ENCODE data around the gene SLAMF7.
"Not testable (repeated sequence)": the region's sequence is repeated elsewhere in the genome, so short reads cannot be mapped to it uniquely, and the experiment has no call there.

Gene SLAMF7

DNA sequence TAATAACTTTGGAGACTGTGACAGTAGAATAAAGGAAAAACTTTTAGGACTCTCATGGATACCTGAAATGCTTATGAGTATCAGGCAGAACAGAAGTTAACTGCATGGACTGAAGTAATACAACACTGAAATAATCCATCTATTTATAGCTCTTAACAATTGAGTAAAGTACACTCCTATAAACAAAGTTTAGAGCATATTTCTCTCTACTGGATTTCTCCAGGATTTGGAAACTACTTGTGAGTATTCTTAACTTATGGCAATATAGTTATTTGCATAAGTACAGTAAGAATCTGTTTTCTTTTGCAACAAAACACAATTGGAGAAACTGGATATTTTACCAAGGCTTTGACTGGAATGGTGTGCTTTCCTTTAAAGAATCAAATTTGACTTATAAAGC, 17.6 kb upstream of the SLAMF7 start:
- DNase-seq: peak in 2 of 3 donors; percentile 58 to 72

DNA sequence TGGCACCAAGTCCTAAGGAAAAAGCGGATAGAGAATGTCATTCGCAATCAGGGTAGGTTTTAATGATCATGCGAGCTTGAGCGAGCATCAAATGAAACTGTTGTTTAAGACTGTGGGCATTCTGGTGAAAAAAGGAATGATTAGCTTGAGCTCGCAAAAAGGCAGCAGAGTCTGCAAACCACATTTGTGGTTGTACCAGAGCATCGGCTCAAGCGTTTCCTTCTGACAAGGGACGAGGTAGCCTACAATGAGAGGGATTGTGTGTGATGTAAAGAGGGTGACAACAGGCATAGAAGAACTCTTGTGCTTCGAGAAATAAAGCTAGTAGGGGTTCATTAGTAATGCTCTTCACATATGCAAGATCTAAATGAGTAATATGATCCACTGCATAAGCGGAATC, 16.3 kb upstream of the SLAMF7 start:
- DNase-seq: peak in 1 of 3 donors; percentile 44

DNA sequence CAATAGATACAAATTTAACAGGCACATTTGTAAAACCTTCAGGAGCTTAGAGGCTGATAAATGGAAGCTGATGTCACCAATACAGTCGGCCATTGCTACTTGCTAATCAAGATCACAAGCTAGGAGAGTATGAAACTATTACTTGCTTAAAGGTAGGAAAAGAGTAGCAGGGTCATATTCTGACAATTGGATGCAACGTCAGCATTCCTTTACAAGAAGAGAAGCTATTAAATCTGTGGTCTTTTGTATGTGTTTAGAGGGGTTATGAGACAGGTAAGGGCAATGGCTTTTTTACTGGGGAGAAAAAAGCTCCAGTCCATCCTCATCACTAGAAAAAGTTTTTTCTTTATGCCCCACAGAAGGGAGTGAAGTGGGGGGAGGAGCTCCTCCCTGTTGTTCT, 15.7 kb upstream of the SLAMF7 start:
- no peak for DNase-seq

DNA sequence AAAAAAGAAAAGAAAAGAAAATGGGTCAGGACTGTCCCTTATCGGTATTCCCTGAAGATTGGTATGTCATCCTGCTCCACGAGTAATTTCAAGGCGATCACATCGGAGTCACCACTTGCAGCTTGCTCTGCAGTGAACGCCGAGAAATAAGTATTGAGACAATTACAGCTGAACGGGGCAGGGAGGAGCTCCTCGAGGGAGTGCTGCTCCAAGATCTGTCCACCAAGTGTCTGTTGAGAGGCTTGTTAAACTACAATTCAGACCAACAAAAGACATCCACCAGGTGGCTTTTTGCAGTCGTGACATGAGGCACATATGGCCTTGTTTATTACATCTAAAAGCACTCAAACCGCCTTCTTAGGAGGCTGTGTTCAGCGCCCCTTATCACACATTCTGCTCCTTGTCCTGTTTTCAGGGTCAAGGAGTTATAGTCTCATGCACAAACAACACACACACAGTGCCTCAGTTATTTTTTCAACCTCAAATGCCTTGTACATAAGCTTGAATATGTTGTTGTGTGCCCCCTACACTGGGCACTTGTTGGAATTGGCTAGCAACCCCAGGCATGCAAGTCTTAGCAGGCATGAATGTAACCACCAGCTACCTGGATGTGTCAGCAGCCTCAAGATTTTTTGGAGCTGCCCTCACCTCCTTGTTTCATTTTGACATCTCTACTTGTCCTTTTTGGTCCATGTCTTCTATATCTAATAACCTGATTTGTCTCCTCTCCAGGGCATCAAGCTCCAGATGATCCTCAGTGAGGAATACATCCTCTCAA, 14.4 kb upstream of the SLAMF7 start:
- no peak for DNase-seq

DNA sequence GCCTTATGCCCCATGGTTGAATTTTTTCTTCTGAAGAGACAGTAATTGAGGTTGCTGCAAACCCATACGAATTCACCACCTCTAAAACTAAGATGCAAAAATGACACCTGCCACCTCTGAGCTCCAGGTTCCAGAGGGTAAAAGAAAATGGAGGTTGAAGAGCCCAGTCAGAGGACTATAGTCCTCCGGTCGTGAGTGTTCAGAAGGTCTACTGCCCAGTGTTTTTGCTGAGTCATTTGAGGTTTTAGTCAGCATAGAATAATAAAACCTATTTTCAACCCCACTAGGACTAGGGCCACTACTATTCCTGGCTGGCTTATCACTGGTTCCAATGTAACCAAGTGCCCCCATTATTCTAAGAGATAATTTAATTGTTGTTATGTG, 12.9 kb upstream of the SLAMF7 start:
- DNase-seq: peak; percentile 43 to 70 (median 64)

DNA sequence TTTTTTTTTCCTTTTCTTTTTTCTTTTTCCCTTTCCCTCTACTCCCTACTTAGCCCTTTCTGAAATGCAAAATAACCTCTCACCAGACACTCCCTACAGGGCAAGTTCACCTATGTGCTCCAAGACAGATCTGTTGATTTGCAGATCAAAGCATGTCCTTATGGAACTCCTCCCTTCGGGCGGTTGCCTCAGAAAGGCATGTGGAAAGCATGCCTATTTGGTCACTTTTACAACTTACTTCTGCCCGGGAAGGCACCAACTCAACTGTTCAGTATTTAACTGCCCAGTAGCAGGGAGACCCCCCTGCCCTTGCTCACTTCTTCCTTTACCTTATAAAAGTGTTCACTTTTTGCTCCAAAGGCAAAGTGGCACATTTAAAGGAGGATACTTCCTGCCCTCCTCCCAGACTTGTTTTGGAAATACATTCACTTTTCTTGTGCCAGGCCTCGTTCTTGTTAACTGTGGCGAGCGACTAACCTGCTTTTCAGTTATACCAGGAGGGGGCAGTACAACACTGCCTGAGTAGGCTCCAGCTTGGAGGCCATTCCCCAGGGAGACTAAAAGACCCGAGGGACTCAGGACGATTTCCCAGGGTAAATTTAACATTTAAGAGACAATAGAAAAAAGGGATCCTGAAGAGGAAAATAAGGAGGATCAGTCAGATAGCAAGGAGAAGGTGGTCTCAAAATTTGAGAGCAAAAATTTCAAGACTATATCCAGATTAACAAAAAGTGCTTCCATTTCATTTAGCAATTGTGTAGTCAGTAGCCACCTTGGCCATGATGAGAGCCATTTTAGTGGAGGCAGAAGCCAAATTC, 12.3 kb upstream of the SLAMF7 start:
- DNase-seq: peak; percentile 90 to 93 (median 92)

DNA sequence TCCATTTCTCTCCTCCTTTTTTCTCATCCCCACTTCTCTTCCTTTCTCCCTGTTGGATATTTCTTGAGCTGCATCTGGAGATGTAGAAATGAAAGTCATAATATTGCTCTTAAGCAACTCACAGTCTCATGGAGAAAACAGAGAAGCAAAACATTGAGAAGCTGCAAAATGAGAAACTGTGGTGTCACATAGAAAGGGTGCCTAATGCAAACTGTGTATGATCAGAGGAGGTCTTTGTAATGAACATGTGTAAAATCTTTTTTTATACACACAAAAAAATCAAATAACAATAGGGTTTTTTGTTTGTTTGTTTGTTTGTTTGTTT, 11.8 kb upstream of the SLAMF7 start:
- DNase-seq: peak; percentile 41 to 74 (median 58)

DNA sequence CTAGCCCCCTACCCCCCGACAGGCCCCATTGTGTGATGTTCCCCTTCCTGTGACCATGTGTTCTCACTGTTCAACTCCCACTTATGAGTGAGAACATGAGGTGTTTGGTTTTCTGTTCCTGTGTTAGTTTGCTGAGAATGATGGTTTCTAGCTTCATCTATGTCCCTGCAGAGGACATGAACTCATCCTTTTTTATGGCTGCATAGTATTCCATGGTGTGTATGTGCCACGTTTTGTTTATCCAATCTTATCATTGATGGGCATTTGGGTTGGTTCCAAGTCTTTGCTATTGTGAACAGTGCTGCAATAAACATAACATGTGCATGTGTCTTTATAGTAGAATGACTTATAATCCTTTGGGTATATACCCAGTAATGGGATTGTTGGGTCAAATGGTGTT, 7.5 kb upstream of the SLAMF7 start:
- not testable (repeated sequence) for DNase-seq

DNA sequence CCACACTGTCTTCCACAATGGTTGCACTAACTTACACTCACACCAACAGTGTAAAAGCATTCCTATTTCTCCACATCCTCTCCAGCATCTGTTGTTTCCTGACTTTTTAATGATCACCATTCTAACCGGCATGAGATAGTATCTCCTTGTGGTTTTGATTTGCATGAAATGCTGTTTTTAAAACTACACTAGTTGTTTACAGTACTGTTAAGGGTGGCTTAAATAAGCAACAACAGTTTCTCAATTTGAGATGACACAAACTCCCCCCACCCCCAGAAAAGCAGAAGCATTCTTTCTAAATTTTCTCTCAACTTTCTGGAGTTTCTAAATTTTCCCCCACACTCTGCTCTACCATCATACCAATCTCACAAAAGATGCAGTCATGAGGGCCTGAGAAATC, 7.1 kb upstream of the SLAMF7 start:
- DNase-seq: peak; percentile 87 to 96 (median 93)

DNA sequence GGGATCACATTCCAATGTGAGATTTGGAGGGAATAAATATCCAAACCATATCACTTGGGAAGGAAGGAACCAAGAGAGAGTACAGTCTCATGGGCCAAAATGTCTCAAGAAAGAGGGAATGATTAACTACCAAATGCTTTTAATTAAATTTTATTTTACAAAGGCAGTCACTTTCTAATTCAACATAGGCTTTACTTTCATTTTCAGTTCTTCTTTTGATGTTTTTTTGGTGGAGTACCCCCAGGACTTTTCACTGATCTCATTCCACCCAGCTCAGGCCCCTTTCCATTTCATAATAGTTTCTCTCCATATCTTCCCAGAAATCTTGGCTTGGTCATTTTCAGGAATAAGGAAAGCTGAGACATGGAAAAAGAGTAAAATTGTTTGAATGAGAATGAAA, 5.1 kb upstream of the SLAMF7 start:
- DNase-seq: peak; percentile 70 to 95 (median 79)

DNA sequence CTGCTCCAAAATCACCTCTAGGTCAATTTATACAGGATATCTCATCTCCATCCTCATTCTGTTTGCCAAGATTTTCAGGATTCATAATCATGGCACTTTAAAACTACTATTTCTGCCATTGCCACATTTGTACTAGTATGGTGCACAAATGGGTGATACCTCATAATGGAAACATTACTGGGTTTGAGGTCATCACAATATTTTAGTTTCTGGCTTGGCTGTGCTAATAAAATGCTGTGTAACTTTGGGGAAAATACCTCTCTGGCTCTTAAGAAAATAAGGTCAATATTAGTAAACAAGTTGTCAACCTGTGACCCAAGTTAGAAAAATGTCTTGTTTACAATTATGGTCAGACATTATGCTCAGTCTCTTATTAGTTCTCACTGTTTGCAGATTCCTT, 4.7 kb upstream of the SLAMF7 start:
- peak; percentile 40 to 88 (median 58) for DNase-seq

DNA sequence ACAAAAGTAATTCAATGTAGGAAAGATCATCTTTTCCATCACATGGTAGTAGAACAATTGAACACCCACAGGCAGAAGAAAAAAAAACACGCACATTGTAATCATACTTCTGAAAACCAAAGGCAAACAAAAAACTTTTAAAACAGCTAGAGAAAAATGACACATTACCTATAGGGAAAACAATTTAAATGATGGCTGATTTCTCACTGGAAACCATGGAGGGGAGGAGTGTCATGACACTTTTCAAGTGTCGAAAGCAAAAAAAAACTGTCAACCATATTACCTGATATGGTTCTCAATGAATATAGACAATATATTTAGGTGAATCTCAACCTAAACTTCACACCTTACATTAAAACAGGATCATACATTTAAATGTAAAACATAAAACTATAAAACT, 776 bp upstream of the SLAMF7 start:
- peak in 1 of 3 donors; percentile 47 for DNase-seq

DNA sequence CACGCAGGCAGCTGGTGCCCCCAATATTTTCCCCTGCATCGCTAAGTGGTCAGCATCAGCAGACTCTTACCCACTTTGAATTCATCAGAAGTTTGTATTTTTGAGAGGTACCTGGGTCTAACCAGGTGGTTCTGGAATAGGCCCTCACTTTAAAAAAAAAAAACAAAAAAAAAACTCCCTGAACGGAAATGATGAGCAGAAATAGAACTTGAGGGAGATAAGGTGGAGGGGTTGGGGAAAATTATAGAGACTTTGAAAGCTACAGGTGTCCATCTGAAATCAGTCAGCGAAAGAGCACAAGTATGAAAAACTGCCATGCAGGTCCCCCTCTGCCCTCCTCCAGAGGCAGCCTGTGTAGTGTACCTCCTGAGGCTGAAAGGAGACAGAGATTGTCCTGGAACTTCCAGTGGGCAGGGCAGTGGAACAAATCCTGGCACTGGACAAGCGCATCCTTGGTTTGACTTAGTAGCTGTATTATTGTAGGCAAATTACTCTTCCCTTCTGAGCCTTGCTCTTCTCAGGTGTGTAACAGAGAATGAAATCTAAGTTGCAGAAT, 1.2 kb downstream of the SLAMF7 start:
- DNase-seq: peak in 2 of 3 donors; percentile 29 to 45

DNA sequence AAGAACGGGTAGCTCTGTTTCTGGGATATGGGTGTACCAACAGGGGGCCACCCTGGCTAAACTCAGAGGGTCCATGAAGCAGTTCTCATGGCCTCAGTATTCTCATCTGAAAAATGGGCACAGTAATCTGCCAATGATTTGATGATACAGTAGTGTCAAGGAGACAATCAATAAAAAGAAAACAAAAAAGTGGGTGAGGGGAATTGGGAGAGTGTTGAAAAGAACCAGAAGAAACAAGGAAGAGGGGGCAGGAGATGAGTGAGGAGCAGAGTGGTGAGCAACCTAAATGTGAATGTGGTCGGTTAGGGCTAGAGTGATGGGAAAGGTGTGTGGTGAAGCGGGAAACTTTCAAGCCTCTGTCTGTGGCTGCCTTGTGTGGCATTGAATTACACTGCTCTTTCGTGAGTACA, 2.0 kb downstream of the SLAMF7 start:
- peak; percentile 21 to 37 (median 28) for DNase-seq

DNA sequence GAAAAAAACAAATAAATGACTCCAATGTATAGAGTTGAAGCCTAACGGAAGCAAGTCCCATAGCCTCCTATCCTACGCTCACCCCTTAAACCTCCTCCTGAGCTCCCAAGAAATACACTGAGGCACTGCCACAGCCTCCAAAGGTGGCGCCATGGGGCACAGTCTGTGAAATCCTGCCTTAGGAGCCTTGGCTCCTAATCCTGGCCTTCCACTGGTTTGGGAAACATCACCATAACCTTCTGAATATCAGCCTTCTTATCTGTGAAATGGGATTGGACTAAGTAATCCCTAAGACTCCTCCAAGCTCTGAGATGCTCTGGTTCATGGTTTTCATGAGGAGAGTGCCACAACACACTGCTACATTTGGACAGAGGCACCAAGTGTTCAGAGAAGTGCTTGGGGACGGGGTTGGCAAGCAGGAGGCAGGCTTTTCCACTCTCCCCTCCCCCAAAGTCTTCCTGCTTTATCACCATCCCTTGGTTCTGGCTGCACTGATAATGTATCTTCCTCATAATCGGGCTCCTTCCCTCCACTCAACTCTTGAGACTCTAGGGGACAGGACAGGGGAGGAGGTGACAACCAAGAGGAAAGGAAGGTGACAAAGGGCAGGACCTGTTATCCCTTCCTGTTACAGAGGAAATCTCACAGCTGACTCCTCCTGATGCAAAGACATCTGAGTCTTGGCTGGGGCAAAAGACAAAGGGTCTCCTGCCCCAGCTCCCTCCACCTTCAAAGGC, 2.7 kb downstream of the SLAMF7 start:
- peak; percentile 37 to 57 (median 55) for DNase-seq

DNA sequence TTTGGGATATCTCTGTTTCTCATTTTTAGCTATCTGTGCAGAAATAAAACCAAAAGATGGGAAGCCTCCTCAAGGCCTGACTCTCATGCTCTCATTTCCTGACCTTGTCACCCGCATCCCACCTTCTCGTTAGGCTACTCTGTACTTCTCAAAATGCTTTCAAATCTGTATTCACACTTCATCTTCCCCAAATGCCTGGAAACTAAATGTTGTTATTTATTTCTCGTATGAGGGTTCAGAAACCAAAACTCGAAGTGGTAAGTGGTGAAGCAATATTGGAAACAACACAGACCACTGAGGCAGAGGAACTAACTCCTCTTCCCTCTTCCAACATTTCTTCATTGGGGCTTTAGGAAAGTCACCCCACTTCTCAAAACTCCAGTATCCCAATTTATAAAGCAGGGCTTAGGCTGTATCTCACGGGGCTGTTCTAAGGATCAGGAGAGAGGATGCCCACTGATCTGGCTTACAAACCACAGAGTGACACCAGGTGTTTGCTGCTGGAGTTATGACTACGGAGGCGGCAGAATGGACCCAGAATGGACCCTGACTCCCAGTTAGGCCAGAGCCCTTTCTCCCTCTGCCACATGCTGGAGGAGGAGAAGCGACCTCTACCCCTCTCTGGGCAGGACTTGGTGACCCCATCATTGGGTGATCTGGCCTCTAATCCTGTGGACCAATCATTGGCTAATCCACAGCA, 3.5 kb downstream of the SLAMF7 start:
- DNase-seq: peak; percentile 81 to 97 (median 93)

DNA sequence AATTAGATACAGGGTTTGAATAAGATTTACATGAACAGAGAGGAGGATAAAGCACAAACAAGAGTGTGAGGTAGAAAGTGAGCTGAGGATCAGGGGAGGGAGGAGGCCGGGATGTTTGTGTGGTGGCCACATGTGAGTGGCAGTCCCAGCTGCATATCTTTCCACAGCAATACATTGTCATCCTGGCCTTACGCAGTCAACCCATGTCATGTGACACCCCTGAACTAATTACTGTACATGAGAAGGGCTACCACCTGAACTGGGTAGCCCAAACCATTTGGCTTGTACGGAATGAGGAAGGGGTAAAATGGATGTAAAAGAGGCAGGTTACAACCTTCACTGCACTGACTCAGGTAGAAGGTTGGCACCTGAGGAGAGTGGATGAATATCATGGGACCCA, 4.2 kb downstream of the SLAMF7 start:
- DNase-seq: peak; percentile 61 to 70 (median 69)

DNA sequence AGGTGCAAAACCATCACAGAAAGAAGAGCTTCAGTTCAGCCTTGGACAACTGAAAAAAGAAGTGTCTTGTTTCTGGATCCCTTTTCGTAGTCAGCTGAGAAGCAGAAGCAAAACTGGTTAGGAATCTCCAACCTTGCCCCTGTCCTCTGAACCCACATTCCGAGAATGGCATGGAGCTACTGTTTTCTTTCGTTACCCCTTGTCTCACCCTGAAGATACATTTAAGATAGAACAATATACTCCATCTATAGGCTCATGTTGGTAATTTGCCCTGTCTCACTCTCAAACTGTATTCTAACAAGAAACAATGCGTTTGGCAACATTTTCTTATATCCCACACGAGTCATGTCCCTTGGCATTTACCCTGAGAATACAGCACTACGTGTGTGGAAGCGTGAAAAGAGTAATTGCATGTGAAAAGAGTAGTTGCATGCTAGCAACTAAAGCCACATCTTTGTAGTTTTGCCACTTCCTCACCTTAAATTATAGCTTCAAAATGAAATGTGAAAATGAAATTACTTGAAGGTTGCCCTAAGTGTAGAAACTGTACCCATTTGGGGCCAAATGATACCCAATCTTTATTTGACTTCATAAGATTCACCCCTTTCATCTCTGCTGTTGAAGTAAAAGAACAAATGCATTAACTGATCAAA, 5.3 kb downstream of the SLAMF7 start:
- peak; percentile 61 to 77 (median 66) for DNase-seq

DNA sequence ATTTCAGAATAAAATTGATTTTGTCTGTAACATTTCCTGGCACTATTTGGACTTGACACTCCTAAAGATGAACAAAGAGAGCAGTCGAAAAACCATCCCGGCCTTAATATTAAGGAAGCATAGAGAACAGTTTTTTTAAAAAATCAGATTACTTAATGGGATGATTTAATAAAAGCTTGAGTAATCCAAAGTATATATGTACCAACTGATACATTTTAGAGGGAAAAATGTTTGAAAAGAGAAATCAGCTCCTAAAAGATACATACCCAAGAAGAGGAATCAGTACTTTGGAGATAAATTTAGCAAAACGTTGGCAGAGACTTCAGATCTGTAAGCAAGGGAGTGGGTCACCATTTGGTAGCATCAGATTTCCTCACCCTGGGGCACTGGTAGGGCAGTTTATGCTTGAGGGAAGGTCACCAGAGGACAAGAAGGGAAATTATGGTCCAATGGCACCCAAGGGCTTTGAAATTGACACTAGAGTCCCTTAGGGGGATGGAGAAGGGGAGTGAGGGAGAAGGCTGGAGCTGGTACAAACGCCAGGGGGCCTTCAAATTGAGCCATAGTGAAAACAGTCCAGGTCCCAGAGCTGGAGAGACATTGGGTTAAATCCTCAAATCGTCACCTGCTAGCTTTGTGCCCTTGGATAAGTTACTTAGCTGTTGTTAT, 5.9 kb downstream of the SLAMF7 start:
- peak; percentile 53 to 69 (median 67) for DNase-seq

DNA sequence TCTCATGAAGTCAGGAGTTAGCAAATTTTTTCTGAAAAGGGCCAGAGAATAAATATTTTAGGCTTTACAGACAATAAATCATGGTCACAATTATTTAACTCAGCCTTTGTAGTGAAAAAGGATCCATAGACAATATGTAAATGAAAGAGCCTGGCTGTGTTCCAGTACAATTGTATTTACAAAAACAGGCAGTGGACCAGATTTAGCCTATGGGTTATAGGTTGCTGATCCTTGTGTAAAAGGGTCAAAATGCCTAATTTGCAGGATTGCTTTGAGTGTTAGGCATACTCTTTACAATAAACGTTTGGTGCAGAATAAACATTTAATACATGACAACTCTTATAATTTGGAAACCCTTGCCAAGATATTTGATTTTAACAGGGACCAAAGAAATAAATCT, 6.5 kb downstream of the SLAMF7 start:
- DNase-seq: peak; percentile 44 to 57 (median 55)

DNA sequence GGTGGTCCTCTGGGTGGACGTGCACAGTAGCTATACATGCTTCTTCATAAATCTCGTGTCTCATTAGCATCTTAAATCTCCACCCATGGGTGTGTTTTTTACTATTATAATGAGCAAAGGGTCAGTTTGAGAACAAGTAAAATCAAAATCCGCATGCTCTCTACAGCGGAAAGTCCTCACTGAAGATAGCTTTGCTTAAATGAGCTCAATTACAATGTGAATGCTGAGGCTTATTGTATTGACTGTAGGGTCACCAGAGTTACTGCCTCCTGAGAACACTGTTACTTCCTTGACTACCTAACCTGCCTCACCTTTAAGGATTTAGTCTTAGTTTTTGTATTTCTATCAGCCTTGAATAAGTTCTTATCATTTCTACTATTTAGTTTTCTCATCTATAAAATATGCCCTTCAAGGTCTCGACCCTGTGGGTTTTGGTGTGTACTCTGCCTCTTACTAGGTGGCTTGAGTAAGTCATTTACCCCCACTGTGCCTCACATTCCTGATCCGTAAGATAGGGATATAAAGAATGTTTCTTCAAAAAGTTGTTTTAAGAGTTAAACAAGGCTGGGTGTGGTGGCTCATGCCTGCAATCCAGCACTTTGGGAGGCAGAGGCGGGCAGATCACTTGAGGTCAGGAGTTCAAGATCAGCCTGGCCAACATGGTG, 7.9 kb downstream of the SLAMF7 start:
- DNase-seq: peak; percentile 19 to 38 (median 28)

Measured in suppressor macrophage treated with lipopolysaccharide for 1 hour (primary cell).